ENCODE data around the gene GASK1A. TPM values are rescaled to one million over a fixed set of nuclear protein-coding genes. Genes with fewer than 3 reads are reported as not detected.

The GASK1A gene
- total RNA-seq, 1 experiment from 2014 or later: not detected

- intact Hi-C loops (cut with micrococcal nuclease; ENCODE audit: unreplicated experiment): no loop called here
- no peak for DNase-seq (ENCODE audit: low read depth, low spot score)
- Histone ChIP-seq H3K36me3 (ENCODE audit: control insufficient read depth, insufficient read depth, low read length) (no peaks in the 10 kb centered on the region), H3K27me3 (ENCODE audit: control insufficient read depth, insufficient read depth, low read length) (peaks cover 3% of the 10 kb centered on the region), H3K9me3 (ENCODE audit: control insufficient read depth, insufficient read depth, low read depth, low read length) (no peaks in the 10 kb centered on the region), H3K27ac (ENCODE audit: low read length) (no peak overlapping the region), H3K4me3 (ENCODE audit: low read depth in 2 of 2, low read length in 2 of 2) (no peak overlapping the region), H3K4me1 (ENCODE audit: control insufficient read depth, insufficient read depth, low read length) (no peaks in the 10 kb centered on the region)
- no peak for ATAC-seq
- in situ Hi-C loops (cut with HindIII; ENCODE audit: low pct_unique_long_range_greater_than_20kb, low sequenced_read_pairs): no loop called here
- no TSS peak for BruUV-seq (replicated peaks)
- ChIA-PET POLR2A (no interaction called here), CTCF (no interaction called here)
- TF ChIP-seq CTCF (IDR thresholded peaks at IDR 0.05) (no peak), SIN3A (IDR thresholded peaks at IDR 0.05; ENCODE audit: borderline replicate concordance, insufficient read depth, low read depth, low read length) (no peak), TCF7L2 (IDR thresholded peaks at IDR 0.05; ENCODE audit: low read depth, low read length) (no peak), POLR2AphosphoS5 (IDR thresholded peaks at IDR 0.05; ENCODE audit: low read depth, low read length) (no peak)
These were observed 40.7 kb downstream of the GASK1A start for GRCh38 chr3:43019826-43020225.

- Histone ChIP-seq H3K27ac (ENCODE audit: low read length) (no peak overlapping the region), H3K27me3 (ENCODE audit: control insufficient read depth, insufficient read depth, low read length) (peaks cover 3% of the 10 kb centered on the region), H3K4me3 (ENCODE audit: low read depth in 2 of 2, low read length in 2 of 2) (no peak overlapping the region), H3K36me3 (ENCODE audit: control insufficient read depth, insufficient read depth, low read length) (no peaks in the 10 kb centered on the region), H3K9me3 (ENCODE audit: control insufficient read depth, insufficient read depth, low read depth, low read length) (no peaks in the 10 kb centered on the region), H3K4me1 (ENCODE audit: control insufficient read depth, insufficient read depth, low read length) (no peaks in the 10 kb centered on the region)
- ATAC-seq (no peak), DNase-seq (ENCODE audit: low read depth, low spot score) (no peak)
- CTCF ChIA-PET: no interaction called here
- BruUV-seq (replicated peaks): no TSS peak
- POLR2A ChIA-PET: no interaction called here
- in situ Hi-C loops (cut with HindIII; ENCODE audit: low pct_unique_long_range_greater_than_20kb, low sequenced_read_pairs) (no loop called here), intact Hi-C loops (cut with micrococcal nuclease; ENCODE audit: unreplicated experiment) (no loop called here)
- TF ChIP-seq TCF7L2 (IDR thresholded peaks at IDR 0.05; ENCODE audit: low read depth, low read length) (no peak), CTCF (IDR thresholded peaks at IDR 0.05) (no peak), POLR2AphosphoS5 (IDR thresholded peaks at IDR 0.05; ENCODE audit: low read depth, low read length) (no peak), REST (IDR thresholded peaks at IDR 0.05; ENCODE audit: insufficient read depth in 1 of 2, low read depth in 2 of 2, low read length in 1 of 2) (no peak)
These were observed 42.1 kb downstream of the GASK1A start for GRCh38 chr3:43021186-43021585.

GRCh38 chr3:43022121-43022520, 43.0 kb downstream of the GASK1A start:
- H3K27ac ChIP-seq (ENCODE audit: low read length): no peak overlapping the region
- no peak overlapping the region for H3K4me3 ChIP-seq (ENCODE audit: low read depth in 2 of 2, low read length in 2 of 2)
- POLR2A ChIA-PET: no interaction called here
- CTCF ChIA-PET: no interaction called here
- no peaks in the 10 kb centered on the region for H3K36me3 ChIP-seq (ENCODE audit: control insufficient read depth, insufficient read depth, low read length)
- BruUV-seq (replicated peaks): no TSS peak
- no peaks in the 10 kb centered on the region for H3K4me1 ChIP-seq (ENCODE audit: control insufficient read depth, insufficient read depth, low read length)
- H3K27me3 ChIP-seq (ENCODE audit: control insufficient read depth, insufficient read depth, low read length): peaks cover 3% of the 10 kb centered on the region
- H3K9me3 ChIP-seq (ENCODE audit: control insufficient read depth, insufficient read depth, low read depth, low read length): no peaks in the 10 kb centered on the region
- in situ Hi-C loops (cut with HindIII; ENCODE audit: low pct_unique_long_range_greater_than_20kb, low sequenced_read_pairs): no loop called here
- ATAC-seq (no peak), DNase-seq (ENCODE audit: low read depth, low spot score) (no peak)
- intact Hi-C loops (cut with micrococcal nuclease; ENCODE audit: unreplicated experiment): no loop called here
- TF ChIP-seq CTCF (IDR thresholded peaks at IDR 0.05) (no peak), TCF7L2 (IDR thresholded peaks at IDR 0.05; ENCODE audit: low read depth, low read length) (no peak)
